Measurements from ENCODE around the gene AGA. TPM values are rescaled to one million over a fixed set of nuclear protein-coding genes. Genes with fewer than 3 reads are reported as not detected.

The AGA gene
- total RNA-seq, 2 donors from 2014 or later: 11.6 to 19.1 TPM

Other genes with a start within 250 kb of the AGA start
- 10 to 100 TPM; 18.7 to 25.5 TPM for gene NEIL3, start 132.6 kb downstream of the AGA start, total RNA-seq